HG03060 (cell line): ENCODE data around the gene EML2.
"Not testable (repeated sequence)": the region's sequence is repeated elsewhere in the genome, so short reads cannot be mapped to it uniquely, and the experiment has no call there.

Experiments used
- ATAC-seq: cut with Tn5 transposase; IDR thresholded peaks from one replicate; pipeline ENCODE4 v1.9.1; 2021; ENCODE audit warnings: low read depth, moderate number of reproducible peaks; ENCODE audit not compliant: unreplicated experiment

Gene EML2, protein sequence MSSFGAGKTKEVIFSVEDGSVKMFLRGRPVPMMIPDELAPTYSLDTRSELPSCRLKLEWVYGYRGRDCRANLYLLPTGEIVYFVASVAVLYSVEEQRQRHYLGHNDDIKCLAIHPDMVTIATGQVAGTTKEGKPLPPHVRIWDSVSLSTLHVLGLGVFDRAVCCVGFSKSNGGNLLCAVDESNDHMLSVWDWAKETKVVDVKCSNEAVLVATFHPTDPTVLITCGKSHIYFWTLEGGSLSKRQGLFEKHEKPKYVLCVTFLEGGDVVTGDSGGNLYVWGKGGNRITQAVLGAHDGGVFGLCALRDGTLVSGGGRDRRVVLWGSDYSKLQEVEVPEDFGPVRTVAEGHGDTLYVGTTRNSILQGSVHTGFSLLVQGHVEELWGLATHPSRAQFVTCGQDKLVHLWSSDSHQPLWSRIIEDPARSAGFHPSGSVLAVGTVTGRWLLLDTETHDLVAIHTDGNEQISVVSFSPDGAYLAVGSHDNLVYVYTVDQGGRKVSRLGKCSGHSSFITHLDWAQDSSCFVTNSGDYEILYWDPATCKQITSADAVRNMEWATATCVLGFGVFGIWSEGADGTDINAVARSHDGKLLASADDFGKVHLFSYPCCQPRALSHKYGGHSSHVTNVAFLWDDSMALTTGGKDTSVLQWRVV

DNA sequence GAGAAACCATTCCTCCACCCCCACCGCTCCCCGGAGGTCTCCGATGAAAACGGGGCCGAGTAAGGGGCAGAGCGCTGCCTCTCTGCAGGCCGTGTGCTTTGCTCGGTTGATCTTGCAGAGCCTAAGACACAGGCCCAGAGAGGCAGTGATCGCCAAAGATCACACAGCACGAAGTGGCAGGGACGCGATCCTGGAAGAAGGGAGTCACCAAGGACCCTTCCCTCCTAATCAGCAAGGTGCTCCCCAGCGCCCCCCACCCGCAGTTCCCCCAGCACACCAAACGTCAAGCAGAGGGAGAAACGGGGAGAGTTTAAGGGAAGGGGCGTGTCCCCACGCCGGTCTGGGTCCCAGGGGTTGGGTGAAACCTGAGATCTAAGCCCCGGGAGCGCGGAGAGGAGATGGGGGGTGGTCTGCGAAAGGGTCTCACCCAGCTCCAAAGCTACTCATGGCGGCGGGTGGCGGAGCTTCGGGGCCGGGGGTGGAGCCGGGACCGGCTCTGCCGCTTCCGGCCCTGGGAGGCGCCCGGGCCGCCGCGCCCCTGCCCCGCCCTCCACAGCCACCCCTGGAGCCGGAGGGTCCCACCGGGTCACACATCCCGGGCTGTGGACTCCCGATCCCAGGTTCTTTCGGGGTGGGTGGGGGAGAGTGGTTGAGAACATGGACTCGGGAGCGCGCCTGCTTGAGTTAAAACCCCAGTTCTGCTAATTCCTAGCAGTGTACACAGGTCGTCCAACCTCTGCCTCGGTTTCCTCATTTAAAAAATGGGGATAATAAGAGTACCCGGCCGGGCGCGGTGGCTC lies at the start of gene EML2:
Gene EML2, minus strand, starts transcription at position 468 of the 800 bp plus-strand sequence. Its CDS starts 21 bp downstream, at position 447.
- ATAC-seq: no peak

DNA sequence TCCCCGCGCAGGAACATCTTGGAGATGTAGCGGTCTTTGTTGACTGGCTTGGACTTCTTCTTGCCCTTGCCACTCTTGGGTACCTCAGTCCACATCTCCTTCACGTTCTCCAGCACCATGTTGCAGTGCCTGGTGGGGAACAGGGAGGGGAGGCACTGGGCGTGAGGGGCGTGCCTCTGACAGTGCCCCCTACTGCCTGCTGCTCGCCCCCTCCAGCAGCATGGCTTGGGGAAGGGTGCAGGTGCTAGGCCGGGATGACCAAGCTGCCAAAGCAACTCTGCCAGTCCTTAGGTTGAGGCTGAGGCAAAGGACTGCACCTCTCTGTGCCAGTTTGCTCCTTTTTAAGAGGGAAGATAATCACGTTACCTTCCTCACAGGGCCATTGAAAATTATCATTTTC lies 48.4 kb upstream of the EML2 start:
- no peak for ATAC-seq

DNA sequence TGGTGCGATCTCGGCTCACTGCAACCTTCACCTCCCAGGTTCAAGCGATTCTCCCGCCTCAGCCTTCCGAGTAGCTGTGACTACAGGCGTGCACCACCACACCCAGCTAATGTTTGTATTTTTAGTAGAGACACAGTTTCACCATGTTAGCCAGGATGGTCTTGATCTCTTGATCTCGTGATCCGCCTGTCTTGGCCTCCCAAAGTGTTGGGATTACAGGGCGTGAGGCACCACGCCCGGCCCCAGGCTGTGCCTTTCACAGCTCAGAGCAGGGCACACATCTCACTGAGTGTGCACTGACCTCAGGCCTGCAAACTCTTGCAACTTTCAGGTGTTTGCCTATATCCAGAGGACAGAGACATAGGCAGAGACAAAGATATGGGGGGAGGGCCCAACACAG lies 45.8 kb upstream of the EML2 start:
- ATAC-seq: not testable (repeated sequence)

DNA sequence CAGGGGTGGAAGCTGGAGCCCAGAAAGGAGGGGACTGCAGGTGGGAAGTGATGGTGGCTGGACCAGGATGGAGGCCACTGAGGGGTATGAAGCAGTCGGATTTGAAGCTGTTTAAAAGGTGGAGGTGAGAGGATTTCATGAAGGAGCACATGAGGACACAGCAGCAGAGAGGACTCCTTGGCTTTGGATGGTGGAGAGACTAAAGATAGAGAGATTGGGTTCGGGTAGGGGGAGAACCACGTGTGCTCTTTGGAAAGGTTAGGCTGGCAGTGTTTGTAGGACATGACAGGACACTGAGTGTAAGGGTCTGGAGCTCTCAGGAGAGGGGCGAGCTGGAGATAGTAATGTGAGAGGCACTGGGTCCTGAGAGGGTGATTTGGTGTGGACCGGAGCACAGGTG lies 43.7 kb upstream of the EML2 start:
- no peak for ATAC-seq

DNA sequence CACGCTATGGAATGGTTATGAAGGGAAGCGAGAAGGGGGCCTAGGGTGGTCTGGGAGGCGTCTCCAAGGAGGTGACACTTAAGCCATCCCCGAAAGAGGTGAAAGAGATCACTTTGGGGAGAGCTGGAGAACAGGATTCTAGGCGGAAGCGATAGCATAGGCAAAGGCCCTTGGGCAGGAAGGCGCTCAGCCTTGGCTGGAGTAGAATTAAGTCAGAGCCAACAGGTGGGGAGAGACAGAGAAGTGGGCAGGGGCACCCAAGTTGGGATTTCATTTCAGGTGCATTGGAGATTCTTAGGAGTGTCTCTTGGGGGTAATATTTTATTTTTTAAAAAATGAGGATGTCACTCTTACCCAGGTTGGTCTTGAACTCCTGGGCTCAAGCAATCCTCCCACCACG lies 42.9 kb upstream of the EML2 start:
- no peak for ATAC-seq

DNA sequence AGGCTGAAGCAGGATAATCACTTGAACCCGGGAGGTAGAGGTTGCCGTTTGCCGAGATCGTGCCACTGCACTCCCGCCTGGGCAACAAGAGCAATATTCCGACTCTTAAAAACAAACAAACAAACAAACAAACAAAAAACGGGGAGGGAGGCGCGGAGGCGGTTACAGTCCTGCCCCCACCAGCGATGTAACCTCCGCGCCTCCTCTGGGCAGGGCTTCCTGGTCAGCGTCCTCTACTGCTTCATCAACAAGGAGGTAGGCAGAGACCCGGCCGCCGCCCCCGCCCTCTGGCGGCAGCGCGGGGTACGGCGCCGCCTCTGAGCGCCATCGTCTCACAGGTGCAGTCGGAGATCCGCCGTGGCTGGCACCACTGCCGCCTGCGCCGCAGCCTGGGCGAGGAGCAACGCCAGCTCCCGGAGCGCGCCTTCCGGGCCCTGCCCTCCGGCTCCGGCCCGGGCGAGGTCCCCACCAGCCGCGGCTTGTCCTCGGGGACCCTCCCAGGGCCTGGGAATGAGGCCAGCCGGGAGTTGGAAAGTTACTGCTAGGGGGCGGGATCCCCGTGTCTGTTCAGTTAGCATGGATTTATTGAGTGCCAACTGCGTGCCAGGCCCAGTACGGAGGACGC lies 42.3 kb upstream of the EML2 start:
- no peak for ATAC-seq

DNA sequence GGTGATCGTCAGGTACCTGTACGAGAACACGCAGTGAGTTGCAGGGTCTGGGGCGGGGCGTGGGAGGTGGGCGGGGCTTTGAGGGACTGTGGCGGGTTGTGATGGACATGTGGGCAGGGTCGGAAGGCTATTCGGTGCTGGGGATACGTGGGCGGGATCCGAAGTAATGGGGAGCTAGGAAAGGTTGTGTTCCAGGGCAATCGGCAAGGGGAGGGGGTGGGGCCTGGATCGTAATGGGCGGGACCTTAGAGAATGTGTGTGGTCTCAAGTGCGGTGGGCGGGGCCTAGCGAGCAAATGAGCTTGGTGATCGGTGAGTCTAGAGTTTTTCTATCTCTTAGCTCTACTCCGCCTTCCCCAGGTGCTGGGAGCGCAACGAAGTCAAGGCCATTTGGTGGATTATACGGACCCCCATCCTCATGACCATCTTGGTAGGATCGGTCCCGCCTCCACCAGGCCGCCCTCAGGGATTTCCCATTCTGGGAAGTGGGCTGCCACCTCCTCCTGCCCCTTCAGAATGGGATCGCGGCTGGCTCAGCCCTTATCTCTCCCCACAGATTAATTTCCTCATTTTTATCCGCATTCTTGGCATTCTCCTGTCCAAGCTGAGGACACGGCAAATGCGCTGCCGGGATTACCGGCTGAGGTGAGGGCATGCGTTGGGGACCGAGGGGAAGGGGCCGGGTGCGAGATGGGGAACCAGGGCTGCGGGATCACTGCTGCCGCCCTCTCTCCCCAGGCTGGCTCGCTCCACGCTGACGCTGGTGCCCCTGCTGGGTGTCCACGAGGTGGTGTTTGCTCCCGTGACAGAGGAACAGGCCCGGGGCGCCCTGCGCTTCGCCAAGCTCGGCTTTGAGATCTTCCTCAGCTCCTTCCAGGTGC lies 38.4 kb upstream of the EML2 start:
- ATAC-seq: no peak

DNA sequence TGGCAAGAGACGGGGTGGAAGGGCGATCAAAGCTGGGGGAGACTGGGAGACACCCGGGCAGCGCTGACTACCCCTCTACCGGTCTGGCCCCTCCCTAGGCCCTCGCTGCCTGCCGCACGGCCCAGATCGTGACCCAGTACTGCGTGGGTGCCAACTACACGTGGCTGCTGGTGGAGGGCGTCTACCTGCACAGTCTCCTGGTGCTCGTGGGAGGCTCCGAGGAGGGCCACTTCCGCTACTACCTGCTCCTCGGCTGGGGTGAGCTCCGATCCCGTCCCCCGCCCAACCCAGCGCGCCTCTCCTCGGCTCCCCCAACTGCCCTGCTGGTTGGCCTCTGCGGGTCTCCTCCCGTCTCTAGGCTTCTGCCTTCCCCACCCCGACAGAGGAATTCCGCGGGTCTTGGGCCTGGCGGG lies 37.7 kb upstream of the EML2 start:
- ATAC-seq: no peak

DNA sequence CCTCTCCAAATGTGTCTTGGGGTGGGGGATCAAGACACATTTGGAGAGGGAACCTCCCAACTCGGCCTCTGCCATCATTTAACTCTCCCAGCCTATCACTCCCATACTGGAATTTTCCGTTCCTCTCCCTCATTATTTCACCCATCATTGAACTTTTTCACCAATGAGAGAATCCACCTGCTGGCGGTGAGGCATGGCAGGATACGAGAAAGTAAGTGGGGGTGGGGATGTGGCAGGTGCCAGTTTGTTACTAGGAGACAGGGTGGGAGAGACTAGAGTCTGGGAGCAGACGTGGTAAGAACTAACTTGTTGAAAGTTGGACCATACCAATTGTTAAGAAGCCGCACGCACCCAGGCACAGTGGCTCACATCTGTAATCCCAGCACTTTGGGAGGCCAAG lies 35.7 kb upstream of the EML2 start:
- ATAC-seq: no peak

DNA sequence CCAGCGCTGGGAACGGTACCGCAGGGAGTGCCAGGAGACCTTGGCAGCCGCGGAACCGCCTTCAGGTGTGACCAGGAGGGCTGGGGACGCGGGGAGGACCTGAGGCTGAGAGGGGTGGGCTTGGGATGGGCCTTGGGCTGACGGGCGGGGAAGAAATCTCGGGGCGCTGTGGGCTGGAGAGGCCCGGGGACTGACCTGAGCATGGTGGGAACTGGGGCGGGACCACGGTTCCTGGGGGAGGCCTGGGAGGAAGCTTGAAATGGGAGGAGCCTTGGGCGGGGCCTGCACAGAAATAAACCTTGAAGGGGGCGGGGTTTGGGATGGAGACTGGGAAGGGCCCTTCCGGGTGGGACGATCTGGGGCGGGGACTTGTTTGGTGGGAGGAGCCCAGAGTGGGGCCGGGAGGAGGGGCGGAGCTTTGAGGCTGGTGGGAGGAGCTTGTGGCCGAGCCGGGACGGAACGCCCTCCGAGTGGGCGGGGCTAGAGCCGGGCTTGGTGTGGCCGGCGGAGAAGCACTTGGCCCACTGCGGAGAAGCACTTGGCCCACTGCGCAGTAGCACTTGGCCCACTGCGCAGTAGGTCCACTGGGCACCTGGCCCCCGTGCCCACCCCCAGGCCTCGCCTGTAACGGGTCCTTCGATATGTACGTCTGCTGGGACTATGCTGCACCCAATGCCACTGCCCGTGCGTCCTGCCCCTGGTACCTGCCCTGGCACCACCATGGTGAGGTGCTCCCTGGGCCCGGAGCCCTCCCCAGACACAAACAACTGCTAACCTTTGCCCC lies 31.7 kb upstream of the EML2 start:
- no peak for ATAC-seq

DNA sequence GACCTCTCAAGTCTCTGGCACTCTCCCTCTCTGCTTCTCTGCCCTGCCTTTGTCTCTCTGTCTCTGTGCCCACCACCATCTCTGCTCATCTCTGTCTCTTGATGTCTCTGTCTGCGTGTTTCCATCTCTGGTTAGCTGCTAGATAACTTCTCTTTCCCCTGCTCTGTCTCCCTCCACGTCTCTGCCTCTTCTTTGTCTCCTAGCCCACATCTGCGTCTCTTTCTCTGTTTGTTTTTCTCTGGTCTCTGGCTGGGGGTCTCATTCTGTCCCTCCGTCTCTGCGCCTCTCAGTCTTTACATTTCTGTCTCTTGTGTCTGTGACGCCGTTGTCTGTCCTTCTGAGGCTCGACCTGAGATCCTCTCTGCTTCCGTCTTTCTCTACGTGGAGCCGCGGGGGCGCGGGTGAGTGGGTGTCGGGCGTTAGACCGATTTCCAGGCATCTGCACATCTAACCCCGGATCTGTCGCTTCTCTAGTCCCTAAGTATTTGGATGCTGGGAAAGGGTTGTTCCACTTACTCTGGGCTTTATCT lies 29.2 kb upstream of the EML2 start:
- no peak for ATAC-seq

DNA sequence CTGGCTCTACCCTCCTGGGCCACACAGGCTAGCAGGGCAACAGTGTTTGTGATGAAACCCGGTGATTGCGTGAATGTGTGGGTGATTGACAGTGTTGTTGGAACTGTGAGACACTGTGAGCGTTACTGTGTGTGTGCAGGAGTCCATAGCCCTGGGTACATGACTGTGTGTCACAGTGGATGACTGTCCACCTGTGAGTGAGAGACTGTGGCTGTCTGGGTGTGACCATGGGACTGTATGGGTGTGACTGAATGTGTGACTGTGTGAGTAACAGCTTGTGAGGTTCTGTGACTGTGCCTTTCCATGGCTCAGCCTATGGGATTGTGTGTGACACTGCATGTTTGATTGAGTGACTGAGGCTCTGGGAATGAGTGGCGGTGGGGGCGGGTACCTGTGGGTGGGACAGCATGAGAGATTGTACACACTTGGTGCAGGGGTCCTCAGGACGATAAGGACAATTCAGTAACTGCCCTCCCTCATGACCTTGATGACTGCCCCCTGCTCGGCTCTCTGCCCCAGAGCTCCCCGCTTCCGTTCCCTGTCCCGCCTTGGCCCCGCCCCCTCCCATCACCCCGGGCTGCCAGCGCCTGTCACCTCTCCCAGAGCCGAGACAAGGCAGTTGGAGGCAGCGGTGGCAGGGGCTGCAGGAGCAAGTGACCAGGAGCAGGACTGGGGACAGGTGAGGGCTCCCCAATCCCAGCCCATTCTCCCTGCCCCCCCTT lies 28.6 kb upstream of the EML2 start, which contains the start of gene GIPR:
Gene GIPR, plus strand, starts transcription at position 602 of the 722 bp plus-strand sequence. CDS start 1,300 bp downstream, outside the sequence.
- ATAC-seq: no peak

DNA sequence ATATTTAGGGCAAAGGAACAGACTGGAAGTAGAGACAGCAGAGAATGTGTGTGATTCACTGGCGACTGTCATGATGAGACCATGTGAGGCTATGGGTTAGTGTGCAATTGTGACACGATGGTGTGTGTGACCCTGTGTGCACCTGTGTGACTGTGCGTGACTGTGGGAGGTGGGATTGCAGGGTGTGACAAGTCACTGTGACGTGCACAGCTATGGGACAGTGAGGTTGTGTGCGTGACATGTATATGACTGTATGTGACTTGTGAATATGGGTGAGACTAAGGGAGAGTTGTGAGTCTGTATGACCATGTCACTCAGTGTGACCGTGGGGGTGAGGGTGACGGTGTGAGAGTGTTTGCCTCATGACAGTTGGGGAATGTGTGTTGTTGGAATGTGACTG lies 25.4 kb upstream of the EML2 start:
- no peak for ATAC-seq

DNA sequence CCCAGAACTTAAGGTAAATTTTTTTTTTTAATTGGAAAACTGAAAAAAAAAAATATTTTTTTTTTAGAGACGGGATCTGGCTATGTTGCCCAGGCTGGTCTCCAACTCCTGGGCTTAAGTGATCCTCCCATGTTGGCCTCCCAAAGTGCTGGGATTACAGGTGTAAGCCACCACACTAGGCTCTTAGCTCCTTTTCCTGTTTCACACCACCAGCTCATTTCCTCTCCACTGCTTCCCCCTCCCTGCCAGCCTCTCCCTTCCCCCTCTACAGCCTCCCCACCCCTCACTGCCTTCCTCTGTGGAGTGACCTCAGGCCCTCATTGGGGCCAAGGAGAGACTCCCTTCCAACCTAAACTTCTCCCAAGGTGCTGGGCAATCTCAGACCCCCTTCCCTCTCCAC lies 24.6 kb upstream of the EML2 start:
- no peak for ATAC-seq

DNA sequence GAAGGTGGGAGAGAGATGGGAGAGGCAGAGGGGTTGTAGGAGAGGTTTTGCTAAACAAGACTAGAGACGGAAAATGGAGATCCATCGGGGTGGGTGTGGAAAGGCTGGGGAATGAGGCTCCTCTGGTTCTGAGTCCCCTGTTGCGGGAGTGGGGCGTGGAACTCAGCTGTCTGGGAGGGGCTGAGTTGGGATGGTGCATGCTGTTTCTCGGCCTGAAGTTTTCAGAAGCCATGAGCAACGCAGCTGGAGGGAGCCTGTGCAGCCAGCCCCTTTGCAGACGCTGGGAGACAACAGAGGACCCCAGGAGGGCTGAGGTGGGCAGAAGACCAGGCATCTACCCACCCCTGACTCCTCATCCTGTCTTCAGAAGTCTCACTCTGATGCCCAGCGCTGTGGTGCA lies 21.4 kb upstream of the EML2 start:
- ATAC-seq: no peak

DNA sequence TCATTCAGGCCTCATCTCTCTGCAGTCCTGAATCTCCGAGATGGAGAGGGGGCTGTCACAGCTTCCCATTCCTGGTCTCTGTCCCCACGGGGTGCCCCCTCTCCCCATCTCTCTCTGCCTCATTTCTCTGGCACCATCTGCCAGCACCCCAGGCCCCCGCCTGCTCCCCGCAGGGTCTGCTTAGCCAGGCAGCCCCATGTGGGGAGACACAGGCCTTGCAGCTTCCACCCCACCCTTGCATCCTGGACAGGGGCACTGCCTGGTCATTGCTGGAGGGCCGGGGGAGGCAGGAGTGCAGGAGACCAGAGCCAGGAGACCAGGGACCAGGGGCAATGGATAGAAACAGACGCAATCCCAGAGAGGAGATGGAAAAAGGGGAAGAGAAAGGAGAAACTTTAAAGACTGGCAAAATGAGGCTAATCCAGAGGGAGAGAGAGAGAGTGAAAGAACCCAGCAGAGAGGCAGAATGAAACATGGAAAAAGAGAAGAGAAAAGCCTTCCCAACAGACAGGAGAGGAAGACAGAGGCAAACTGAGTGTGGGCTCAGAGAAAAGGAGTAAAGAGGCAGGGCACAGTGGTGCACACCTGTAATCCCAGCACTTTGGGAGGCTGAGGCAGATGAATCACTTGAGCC lies 20.0 kb upstream of the EML2 start:
- no peak for ATAC-seq

DNA sequence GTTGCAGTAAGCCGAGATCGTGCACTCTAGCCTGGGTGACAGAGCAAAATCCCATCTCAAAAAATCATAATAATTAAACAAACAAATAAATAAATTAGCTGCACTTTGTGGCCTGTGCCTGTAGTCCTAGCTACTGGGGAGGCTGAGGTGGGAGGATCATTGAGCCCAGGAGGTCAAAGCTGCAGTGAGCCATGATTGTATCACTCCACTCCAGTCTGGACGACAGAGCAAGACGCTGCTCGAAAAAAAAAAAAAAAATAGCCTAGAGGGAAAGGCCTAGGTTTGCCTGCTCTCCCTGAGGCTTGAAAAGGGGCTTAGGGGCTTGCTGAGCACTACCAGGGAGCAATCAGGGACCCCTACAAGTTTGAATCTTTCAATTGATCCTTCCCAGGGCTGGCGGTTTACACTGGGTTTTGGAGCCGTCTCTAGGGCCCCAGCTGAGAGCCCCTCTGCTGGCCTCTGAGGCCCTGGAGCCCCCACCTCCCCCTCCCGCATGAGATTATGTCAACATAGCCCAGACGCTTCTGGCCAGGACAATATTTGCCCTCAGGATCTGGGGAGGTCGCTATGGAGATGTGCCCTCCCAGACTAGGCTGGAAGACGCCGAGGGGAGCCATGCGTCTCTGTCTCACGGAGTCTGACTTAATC lies 18.4 kb upstream of the EML2 start:
- ATAC-seq: no peak
